Stimulated activated CD8-positive, alpha-beta memory T cell treated with anti-CD3 and anti-CD28 coated beads, Interleukin-7, amount 100 ng/mL, for 24 hours (primary cell): ENCODE results near the gene CIART.
"Not testable (repeated sequence)": the region's sequence is repeated elsewhere in the genome, so short reads cannot be mapped to it uniquely, and the experiment has no call there.

Experiments used
- DNase-seq: peaks from one replicate; pipeline ENCODE4 v3.0.0-alpha.2; 2020; ENCODE audit warnings: low read depth

CIART gene

DNA sequence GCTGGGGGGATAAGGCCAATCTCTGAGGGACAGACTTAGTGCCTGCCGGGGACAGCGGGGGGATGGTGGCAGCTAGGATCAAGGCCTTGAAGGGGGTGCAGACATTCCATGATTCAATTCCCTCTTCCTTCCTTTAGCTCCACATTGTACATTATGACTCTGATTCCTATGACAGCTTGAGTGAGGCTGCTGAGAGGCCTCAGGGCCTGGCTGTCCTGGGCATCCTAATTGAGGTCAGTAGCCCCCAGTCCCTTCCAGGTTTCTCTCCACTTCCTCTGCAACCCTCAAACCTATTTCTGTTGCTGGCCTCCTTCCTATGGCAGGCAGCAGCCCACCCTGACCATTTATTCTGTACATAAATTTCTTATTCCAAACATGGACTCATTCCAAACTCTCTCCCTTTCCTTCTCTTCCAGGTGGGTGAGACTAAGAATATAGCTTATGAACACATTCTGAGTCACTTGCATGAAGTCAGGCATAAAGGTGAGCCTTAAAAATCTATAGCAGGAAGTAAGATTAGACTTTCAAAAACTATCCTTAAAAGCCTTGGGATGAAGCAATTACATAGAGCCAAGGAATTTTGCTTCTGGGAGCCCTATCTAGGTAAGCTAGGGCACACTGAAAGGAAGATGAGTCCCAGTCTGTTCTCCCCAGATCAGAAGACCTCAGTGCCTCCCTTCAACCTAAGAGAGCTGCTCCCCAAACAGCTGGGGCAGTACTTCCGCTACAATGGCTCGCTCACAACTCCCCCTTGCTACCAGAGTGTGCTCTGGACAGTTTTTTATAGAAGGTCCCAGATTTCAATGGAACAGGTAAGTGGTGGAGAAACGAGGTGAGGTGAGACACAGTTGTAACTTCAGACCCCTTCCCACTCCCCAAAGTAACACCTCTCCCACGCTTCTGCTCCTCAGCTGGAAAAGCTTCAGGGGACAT is 19.7 kb upstream of the CIART start:
- no peak for DNase-seq

- DNase-seq: no peak
Observed at GRCh38 chr1:150263549-150263948, 18.8 kb upstream of the CIART start.

GRCh38 chr1:150267896-150268295 is 14.5 kb upstream of the CIART start:
- DNase-seq: no peak

GRCh38 chr1:150268340-150268704 is 14.0 kb upstream of the CIART start:
- no peak for DNase-seq

GRCh38 chr1:150268705-150269403 is 13.5 kb upstream of the CIART start, which contains the start of gene APH1A:
APH1A (minus strand) TSS chr1:150269016; CDS start chr1:150268810, 206 bp downstream.
- DNase-seq: peak; percentile 89

- no peak for DNase-seq
Observed at GRCh38 chr1:150269451-150269850, 12.9 kb upstream of the CIART start.

- DNase-seq: no peak
Observed at GRCh38 chr1:150271291-150271959, 10.9 kb upstream of the CIART start.

GRCh38 chr1:150273311-150273710 is 9.0 kb upstream of the CIART start:
- no peak for DNase-seq

- DNase-seq: no peak
Observed at GRCh38 chr1:150280138-150280707, 2.1 kb upstream of the CIART start.

DNA sequence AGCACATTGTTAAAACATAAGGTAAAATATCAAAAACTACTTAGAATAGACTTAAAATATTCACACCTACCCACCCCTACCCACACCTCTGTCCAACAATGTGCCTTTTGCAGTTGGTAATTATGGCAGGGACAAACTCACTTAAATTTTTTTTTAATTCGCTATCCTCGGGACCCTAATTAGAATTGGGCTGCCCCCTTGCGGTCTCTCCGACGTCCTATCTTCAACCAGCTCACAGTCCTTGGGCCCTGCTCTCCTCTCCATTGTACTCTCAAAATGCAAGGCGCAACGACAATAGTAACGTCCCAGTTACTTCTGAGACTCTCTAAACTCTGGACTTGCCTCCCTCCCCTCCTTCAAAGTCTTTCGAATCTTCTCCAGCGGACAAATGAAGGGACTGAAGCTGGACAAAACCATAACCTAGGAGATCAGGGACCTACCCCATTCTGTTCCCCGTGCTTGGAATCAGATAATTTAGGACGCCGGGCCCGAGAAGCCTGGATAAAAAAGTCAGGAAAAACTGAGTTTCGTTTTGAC is 1.1 kb upstream of the CIART start:
- DNase-seq: no peak

DNA sequence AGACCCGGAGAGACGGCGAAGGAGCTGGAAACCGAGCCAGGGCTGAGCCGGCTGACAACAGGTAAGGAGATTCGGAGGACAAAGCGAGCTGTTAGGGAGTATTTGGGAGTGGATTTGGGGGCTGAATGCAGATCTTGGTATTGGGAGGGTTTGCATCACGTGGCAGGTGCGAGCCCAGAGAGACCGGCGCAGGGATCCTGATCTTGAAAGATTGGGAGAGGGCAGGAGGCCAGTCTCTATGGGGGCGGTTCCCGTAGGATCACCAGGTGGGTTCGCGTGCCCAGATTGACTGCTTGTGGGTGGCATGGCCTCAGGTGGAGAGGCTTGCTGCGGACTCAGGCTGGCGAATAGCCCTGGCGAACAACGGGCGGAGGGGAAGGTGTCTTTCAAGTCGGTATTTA is 204 bp downstream of the CIART start:
- no peak for DNase-seq

GRCh38 chr1:150283260-150283659 is 906 bp downstream of the CIART start:
- DNase-seq: no peak

GRCh38 chr1:150288382-150288781 is 6.0 kb downstream of the CIART start:
- no peak for DNase-seq

- DNase-seq: no peak
Observed at GRCh38 chr1:150288822-150289221, 6.5 kb downstream of the CIART start.

GRCh38 chr1:150293433-150294253 is 11.3 kb downstream of the CIART start, which contains the start of gene MRPS21:
MRPS21 (plus strand) TSS chr1:150293861; CDS start chr1:150294367, 506 bp downstream.
- DNase-seq: peak; percentile 79

DNA sequence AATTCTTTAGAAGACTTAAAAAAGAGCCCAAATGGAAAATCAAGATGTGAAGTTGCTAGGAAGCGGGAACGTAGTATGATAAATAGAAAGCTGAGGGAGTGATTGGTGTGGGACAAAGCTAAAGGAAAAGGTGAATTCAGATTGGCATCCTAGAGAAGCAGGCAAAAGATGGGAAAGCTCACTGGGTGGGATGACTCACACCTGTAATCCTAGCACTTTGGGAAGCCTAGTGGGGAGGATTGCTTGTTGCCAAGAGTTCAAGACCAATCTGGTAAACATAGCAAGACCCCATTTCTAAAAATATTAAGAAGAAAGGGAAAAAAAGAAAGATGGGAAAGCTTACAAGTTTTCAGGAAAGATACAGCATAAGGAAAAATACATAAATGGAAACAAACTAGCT is 13.1 kb downstream of the CIART start:
- DNase-seq: no peak

- no peak for DNase-seq
Observed at GRCh38 chr1:150299716-150300115, 17.4 kb downstream of the CIART start.

DNA sequence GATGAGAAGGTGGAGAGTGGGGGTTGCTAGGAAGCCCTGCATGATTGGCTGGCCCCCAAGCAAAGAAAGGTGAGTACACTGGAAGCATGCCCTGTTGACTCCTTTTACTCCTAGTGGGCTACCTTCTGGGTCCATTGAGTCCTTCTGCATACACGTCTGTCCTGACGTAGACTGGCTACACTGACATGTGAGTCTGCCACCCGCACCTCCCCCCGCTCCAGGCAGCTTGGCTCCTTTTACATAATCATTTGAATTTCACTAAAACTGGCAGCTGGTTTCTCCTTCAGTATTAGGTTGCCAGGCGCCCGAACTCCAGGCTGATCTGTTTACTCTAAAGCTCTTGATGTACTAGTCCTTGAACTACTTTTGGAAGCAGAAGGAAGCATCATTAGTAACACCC is 20.0 kb downstream of the CIART start:
- DNase-seq: no peak

DNA sequence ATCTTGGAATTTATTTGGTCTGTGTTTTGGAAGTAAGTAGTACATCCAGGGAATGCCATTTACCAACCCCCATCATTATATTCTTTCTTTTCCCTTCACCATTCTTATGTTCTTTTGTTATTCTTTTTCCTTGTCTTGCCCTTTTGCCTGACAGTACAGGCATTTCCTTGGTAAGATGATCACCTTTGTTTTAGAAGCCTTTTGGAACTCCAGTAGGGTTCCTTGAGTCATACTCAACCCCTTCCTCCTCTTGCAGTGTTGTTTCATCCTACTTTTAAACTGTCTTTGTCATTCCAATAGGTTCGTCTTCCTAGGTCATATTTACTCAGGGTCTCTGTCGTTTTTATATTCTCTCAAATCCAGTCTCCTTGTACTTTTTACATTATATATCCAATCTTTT is 20.5 kb downstream of the CIART start:
- DNase-seq: no peak

- DNase-seq: not testable (repeated sequence)
Observed at GRCh38 chr1:150308585-150308984, 26.2 kb downstream of the CIART start.
